Transverse colon (tissue), 4 donors: ENCODE results near the gene AMN. TPM values are rescaled to one million over a fixed set of nuclear protein-coding genes. Genes with fewer than 3 reads are reported as not detected.

Source experiments
- DNase-seq: peaks from one replicate; pipeline ENCODE4 v3.0.0-alpha.2; 2019
- H3K27ac ChIP-seq, 4 donors: fragments of 200-600 bp; sonication (generic); 2 replicates each; pipeline ENCODE4 v1.5.1; 2016 to 2018; ENCODE audit warnings: inconsistent platforms in 4 of 4
- H3K27me3 ChIP-seq: fragments of 200-600 bp; sonication (generic); 2 replicates; pipeline ENCODE4 v1.5.1; 2017; ENCODE audit warnings: inconsistent platforms
- H3K36me3 ChIP-seq, 4 donors: fragments of 200-600 bp; sonication (generic); 2 replicates each; pipeline ENCODE4 v1.5.1; 2017 to 2019; ENCODE audit warnings: inconsistent platforms in 4 of 4
- H3K4me1 ChIP-seq, 4 donors: fragments of 200-600 bp; sonication (generic); 2 replicates each; pipeline ENCODE4 v1.5.1; 2017 to 2020; ENCODE audit warnings: inconsistent platforms in 4 of 4
- H3K4me3 ChIP-seq, 4 donors: fragments of 200-600 bp; sonication (generic); 1 replicate in 1 of 4; 2 replicates in 3 of 4; pipeline versions ENCODE4 v1.5.1 to v1.6.1; 2017 to 2019; ENCODE audit warnings: inconsistent platforms in 4 of 4
- H3K9me3 ChIP-seq, 2 donors: fragments of 200-600 bp; sonication (generic); 2 replicates each; pipeline ENCODE4 v1.5.1; 2017 to 2019; ENCODE audit warnings: inconsistent platforms in 2 of 2
- EP300 ChIP-seq: sonication (generic); formaldehyde crosslinking; IDR thresholded peaks from one replicate; pipeline ENCODE4 v1.6.1; 2017; ENCODE audit warnings: antibody characterized with exemption, low read depth
- POLR2A ChIP-seq: fragments of 450-650 bp; IDR thresholded peaks from one replicate; pipeline ENCODE4 v1.6.1; 2016; ENCODE audit warnings: antibody characterized with exemption, mild to moderate bottlenecking, moderate library complexity
- POLR2AphosphoS5 ChIP-seq, 3 donors: sonication (generic); formaldehyde crosslinking; IDR thresholded peaks; one replicate each; pipeline ENCODE4 v1.6.1; 2016; ENCODE audit warnings: antibody characterized with exemption in 3 of 3
- WGBS, 2 donors: methylation state at CpG; one replicate each; pipeline ENCODE4 v1.1.5; 2018; ENCODE audit warnings: low coverage in 1 of 2; 5-methylcytosine and 5-hydroxymethylcytosine counted together
- in situ Hi-C, 4 donors: fragments of 200-750 bp; cut with MboI; loops; one replicate each; pipeline versions ENCODE4 v1.15.0 to v1.15.1; 2017; ENCODE audit warnings: low sequenced_read_pairs in 3 of 4, low pct_ligation_motif_present in 1 of 4, low pct_unique_long_range_greater_than_20kb in 1 of 4
- intact Hi-C: fragments of 100-400 bp; cut with DNase I; formaldehyde crosslinking; loops from one replicate; pipeline ENCODE4 v1.15.1; 2023; ENCODE audit warnings: low total_unique reads
- total RNA-seq, 4 donors: library from RNA; depleted of rRNA; stranded (reverse); fragments of >200 nt; gene quantifications; one replicate each; pipeline ENCODE4 v1.1.0, GENCODE V29; 2016
- TF ChIP-seq, protein P1 (sequence below), 5 experiments: fragments of 200-600 bp in 3 of 5; fragments of 450-650 bp in 2 of 5; sonication (generic) in 3 of 5; IDR thresholded peaks; 1 replicate in 2 of 5; 2 replicates in 3 of 5; pipeline ENCODE4 v1.5.1; 2016 to 2017; ENCODE audit warnings: antibody characterized with exemption in 5 of 5, inconsistent platforms in 3 of 5, mild to moderate bottlenecking in 2 of 5, moderate library complexity in 1 of 5

Gene AMN
- total RNA-seq, 4 donors from 2014 or later, result 306 to 597 (median 420) TPM

DNA sequence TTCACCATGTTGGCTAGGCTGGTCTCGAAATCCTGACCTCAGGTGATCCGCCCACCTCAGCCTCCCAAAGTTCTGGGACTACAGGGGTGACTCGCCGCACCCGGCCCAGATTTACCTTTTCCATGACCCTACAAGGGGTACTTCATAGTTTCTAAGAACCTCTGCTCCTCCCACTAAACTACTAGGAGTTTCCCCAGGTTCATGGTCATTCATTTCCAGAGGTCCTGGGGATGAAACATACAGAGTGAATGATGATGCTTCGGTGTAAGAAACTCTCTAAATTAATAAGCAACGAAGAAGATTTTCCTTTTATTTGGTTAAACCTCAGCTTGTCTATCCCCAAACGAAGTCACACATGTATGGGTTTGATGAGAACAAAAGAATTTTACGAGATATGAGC, 56.9 kb downstream of the AMN start:
- H3K36me3 ChIP-seq, result peaks cover 0 to 69% (median 25%) of the 10 kb centered on the region in 4 donors
- no peak overlapping the region for H3K4me3 ChIP-seq
- H3K9me3 ChIP-seq, result no peaks in the 10 kb centered on the region
- H3K27ac ChIP-seq, result no peak overlapping the region
- H3K27me3 ChIP-seq, result no peaks in the 10 kb centered on the region
- in situ Hi-C loops (no loop called here), intact Hi-C loops (no loop called here)
- 90 to 94% methylated on average over 4 to 9 of the region's 9 CpGs for WGBS, 2 donors
- no peak for DNase-seq
- no peaks in the 10 kb centered on the region for H3K4me1 ChIP-seq
- TF ChIP-seq POLR2AphosphoS5 (IDR thresholded peaks at IDR 0.05), result no peak
- TF ChIP-seq POLR2A, result no peak
- no peak for TF ChIP-seq EP300
- TF ChIP-seq, protein P1, sequence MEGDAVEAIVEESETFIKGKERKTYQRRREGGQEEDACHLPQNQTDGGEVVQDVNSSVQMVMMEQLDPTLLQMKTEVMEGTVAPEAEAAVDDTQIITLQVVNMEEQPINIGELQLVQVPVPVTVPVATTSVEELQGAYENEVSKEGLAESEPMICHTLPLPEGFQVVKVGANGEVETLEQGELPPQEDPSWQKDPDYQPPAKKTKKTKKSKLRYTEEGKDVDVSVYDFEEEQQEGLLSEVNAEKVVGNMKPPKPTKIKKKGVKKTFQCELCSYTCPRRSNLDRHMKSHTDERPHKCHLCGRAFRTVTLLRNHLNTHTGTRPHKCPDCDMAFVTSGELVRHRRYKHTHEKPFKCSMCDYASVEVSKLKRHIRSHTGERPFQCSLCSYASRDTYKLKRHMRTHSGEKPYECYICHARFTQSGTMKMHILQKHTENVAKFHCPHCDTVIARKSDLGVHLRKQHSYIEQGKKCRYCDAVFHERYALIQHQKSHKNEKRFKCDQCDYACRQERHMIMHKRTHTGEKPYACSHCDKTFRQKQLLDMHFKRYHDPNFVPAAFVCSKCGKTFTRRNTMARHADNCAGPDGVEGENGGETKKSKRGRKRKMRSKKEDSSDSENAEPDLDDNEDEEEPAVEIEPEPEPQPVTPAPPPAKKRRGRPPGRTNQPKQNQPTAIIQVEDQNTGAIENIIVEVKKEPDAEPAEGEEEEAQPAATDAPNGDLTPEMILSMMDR (IDR thresholded peaks at IDR 0.05), result no peak

DNA sequence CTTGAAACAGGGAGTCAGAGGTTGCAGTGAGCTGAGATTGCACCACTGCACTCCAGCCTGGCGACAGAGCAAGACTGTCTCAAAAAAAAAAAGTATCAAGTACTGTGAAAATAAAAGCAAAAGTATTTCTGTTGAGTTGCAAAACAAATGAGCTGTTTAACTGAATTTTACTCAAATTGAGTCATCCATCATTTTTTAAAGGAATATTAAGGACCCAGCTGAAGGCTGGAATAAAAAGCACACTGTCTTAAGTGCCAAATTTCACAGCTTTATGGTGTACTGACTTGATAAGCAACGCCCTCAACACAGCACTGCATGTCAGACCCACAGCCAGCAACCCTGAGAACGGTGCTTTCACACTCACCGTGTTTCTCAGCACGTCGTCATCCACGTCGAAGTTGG, 57.9 kb downstream of the AMN start:
- Histone ChIP-seq H3K27ac (no peak overlapping the region), H3K9me3 (no peaks in the 10 kb centered on the region), H3K36me3 (peaks cover 0 to 60% (median 21%) of the 10 kb centered on the region in 4 donors), H3K4me3 (no peak overlapping the region), H3K27me3 (no peaks in the 10 kb centered on the region), H3K4me1 (no peaks in the 10 kb centered on the region)
- intact Hi-C loops (no loop called here), in situ Hi-C loops (no loop called here)
- 84% methylated on average over 8 of the region's 8 CpGs for WGBS, 2 donors
- TF ChIP-seq EP300 (no peak), POLR2A (no peak), POLR2AphosphoS5 (IDR thresholded peaks at IDR 0.05) (no peak)
- TF ChIP-seq, protein P1 (IDR thresholded peaks at IDR 0.05), result no peak
- DNase-seq, result no peak

Other genes starting within 250 kb of the AMN start
- 10 to 100 TPM; 18.7 to 28.9 (median 25.0) TPM for gene TRAF3, start 145.2 kb upstream of the AMN start, total RNA-seq
- gene CDC42BPB, start 134.9 kb downstream of the AMN start, total RNA-seq, result 100 to 1,000 TPM; 109 to 160 (median 123) TPM
- not detected for gene LBHD2, start 161.5 kb downstream of the AMN start, total RNA-seq
- gene EXOC3L4, start 172.1 kb downstream of the AMN start, total RNA-seq, result 10 to 100 TPM; 15.2 to 49.0 (median 30.3) TPM
- gene TNFAIP2, start 200.8 kb downstream of the AMN start, total RNA-seq, result 10 to 100 TPM; 25.1 to 76.3 (median 52.7) TPM